ENCODE measurements around the gene PRRX1. TPM values are rescaled to one million over a fixed set of nuclear protein-coding genes. Genes with fewer than 3 reads are reported as not detected.

Gene PRRX1
- total RNA-seq, 1 experiment from 2014 or later, result 1.8 TPM

DNA sequence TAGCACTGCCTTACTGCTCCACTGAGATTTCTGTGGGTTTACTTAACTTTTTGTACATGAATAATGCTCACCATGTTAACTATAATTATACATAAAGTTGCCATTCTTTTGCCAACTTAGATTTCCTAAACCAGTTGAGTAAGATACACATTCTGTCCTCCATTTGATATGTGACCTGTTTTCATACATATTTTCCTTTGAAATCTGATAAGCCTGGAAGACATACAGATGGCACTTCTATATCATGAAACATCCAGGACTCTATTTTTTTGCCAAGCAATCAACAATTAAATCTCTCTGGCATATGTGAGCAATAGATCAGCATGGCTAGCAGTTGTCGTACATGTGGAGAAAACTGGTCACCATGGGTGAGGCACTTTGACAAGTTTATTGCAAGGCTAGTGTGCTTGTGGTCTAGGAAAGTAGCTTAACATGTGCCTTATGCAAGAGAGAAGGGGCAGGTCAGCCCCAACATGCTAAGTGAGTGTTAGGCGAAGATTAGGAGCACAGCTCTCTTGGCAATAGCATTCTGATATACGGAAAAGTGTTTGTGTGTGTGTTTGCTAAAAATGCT, 14.2 kb downstream of the PRRX1 start:
- Mint-ChIP-seq H3K9me3 (ENCODE audit: low read depth, unreplicated experiment) (no peaks in the 10 kb centered on the region), H3K4me3 (ENCODE audit: low read depth, unreplicated experiment) (no peak overlapping the region), H3K27me3 (ENCODE audit: unreplicated experiment) (no peaks in the 10 kb centered on the region), H3K27ac (ENCODE audit: unreplicated experiment) (no peak overlapping the region), H3K36me3 (ENCODE audit: insufficient read depth, unreplicated experiment) (no peaks in the 10 kb centered on the region), H3K4me1 (ENCODE audit: low read depth, unreplicated experiment) (no peaks in the 10 kb centered on the region)
- TF ChIP-seq, protein P1, sequence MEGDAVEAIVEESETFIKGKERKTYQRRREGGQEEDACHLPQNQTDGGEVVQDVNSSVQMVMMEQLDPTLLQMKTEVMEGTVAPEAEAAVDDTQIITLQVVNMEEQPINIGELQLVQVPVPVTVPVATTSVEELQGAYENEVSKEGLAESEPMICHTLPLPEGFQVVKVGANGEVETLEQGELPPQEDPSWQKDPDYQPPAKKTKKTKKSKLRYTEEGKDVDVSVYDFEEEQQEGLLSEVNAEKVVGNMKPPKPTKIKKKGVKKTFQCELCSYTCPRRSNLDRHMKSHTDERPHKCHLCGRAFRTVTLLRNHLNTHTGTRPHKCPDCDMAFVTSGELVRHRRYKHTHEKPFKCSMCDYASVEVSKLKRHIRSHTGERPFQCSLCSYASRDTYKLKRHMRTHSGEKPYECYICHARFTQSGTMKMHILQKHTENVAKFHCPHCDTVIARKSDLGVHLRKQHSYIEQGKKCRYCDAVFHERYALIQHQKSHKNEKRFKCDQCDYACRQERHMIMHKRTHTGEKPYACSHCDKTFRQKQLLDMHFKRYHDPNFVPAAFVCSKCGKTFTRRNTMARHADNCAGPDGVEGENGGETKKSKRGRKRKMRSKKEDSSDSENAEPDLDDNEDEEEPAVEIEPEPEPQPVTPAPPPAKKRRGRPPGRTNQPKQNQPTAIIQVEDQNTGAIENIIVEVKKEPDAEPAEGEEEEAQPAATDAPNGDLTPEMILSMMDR (IDR thresholded peaks at IDR 0.05; ENCODE audit: unreplicated experiment), result no peak
- intact Hi-C loops (cut with micrococcal nuclease; ENCODE audit: unreplicated experiment), result no loop called here
- DNase-seq, result no peak
- CTCF ChIA-PET, result no interaction called here
- BruUV-seq (replicated peaks), result no TSS peak

DNA sequence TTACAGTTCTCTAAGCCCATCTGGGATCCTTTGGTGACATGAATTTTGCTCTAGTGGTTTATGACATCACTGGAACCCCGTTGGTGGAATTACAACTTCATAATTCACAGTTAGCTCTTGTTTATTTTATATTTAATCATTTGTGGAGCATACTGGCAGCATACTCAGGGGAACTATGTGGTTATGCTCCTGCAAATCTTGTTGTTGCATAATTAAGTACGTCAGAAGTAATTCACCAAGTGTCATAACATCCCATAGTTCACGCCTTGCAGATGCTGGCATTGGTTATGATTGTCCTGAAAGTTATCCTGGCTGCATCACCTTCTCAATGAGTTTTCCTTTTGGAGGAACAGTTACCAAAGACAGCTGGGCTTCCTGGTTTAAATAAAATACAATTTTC, 16.5 kb downstream of the PRRX1 start:
- CTCF ChIA-PET, result no interaction called here
- no peaks in the 10 kb centered on the region for H3K4me1 Mint-ChIP-seq (ENCODE audit: low read depth, unreplicated experiment)
- BruUV-seq (replicated peaks), result no TSS peak
- TF ChIP-seq, protein P1 (IDR thresholded peaks at IDR 0.05; ENCODE audit: unreplicated experiment), result no peak
- intact Hi-C loops (cut with micrococcal nuclease; ENCODE audit: unreplicated experiment), result loop anchor here (10.0 kb wide), 1 partner anchor 756 kb away; no protein-coding TSS in a partner anchor
- H3K27me3 Mint-ChIP-seq (ENCODE audit: unreplicated experiment), result no peaks in the 10 kb centered on the region
- no peaks in the 10 kb centered on the region for H3K9me3 Mint-ChIP-seq (ENCODE audit: low read depth, unreplicated experiment)
- no peak overlapping the region for H3K4me3 Mint-ChIP-seq (ENCODE audit: low read depth, unreplicated experiment)
- H3K27ac Mint-ChIP-seq (ENCODE audit: unreplicated experiment), result no peak overlapping the region
- no peaks in the 10 kb centered on the region for H3K36me3 Mint-ChIP-seq (ENCODE audit: insufficient read depth, unreplicated experiment)
- no peak for DNase-seq

DNA sequence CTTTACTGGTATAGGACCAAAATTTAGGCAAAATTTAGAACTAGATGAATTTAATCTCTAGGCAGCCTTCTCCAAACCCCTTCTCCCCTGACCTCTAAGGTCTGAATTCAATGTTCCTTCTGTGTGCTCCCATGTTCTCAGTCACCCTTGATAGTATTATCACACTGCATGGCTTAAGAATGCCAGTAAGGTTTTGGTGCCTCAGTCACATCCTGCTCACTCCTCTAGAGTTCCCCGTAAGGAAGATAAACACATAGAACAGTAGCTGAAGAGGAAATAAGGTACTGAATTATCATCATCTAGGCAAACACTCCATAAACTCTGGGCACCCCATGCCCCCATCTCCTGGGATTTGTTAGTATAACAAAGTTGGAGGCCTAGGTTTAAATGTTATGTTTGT, 18.2 kb downstream of the PRRX1 start:
- Mint-ChIP-seq H3K4me1 (ENCODE audit: low read depth, unreplicated experiment) (no peaks in the 10 kb centered on the region), H3K9me3 (ENCODE audit: low read depth, unreplicated experiment) (no peaks in the 10 kb centered on the region), H3K4me3 (ENCODE audit: low read depth, unreplicated experiment) (no peak overlapping the region), H3K27ac (ENCODE audit: unreplicated experiment) (no peak overlapping the region), H3K27me3 (ENCODE audit: unreplicated experiment) (no peaks in the 10 kb centered on the region), H3K36me3 (ENCODE audit: insufficient read depth, unreplicated experiment) (no peaks in the 10 kb centered on the region)
- TF ChIP-seq, protein P1 (IDR thresholded peaks at IDR 0.05; ENCODE audit: unreplicated experiment), result no peak
- intact Hi-C loops (cut with micrococcal nuclease; ENCODE audit: unreplicated experiment), result loop anchor here (10.0 kb wide), 1 partner anchor 757 kb away; no protein-coding TSS in a partner anchor
- BruUV-seq (replicated peaks), result no TSS peak
- CTCF ChIA-PET, result no interaction called here
- no peak for DNase-seq

DNA sequence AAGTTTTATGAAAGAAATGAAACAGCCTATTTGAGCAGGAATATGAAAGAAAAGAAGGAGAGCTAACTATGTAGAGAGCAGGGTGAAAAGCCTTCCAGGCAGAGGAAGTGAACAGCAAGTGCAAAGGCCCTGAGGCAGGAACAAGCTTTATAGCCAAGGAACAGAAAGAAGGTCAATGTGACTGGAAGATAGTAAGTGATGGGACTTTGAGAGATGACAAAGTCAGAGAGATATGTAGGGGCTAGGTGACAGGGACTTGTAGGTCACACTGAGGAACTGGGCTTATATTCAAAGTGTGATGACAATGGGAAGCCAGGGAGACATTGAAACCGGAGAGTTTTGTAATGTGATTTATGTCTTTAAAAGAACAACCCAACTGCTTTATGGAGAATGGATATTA, 18.9 kb downstream of the PRRX1 start:
- H3K4me1 Mint-ChIP-seq (ENCODE audit: low read depth, unreplicated experiment), result no peaks in the 10 kb centered on the region
- DNase-seq, result no peak
- TF ChIP-seq, protein P1 (IDR thresholded peaks at IDR 0.05; ENCODE audit: unreplicated experiment), result no peak
- intact Hi-C loops (cut with micrococcal nuclease; ENCODE audit: unreplicated experiment), result loop anchor here (10.0 kb wide), 1 partner anchor 758 kb away; no protein-coding TSS in a partner anchor
- CTCF ChIA-PET, result no interaction called here
- no peak overlapping the region for H3K4me3 Mint-ChIP-seq (ENCODE audit: low read depth, unreplicated experiment)
- H3K9me3 Mint-ChIP-seq (ENCODE audit: low read depth, unreplicated experiment), result no peaks in the 10 kb centered on the region
- no TSS peak for BruUV-seq (replicated peaks)
- no peaks in the 10 kb centered on the region for H3K27me3 Mint-ChIP-seq (ENCODE audit: unreplicated experiment)
- no peak overlapping the region for H3K27ac Mint-ChIP-seq (ENCODE audit: unreplicated experiment)
- no peaks in the 10 kb centered on the region for H3K36me3 Mint-ChIP-seq (ENCODE audit: insufficient read depth, unreplicated experiment)
